Mucosa of rectum (tissue), 2 donors: ENCODE measurements around the gene SLC35E1.

Experiments used
- H3K27ac ChIP-seq, 2 donors: one replicate each; pipeline ENCODE4 v1.7.0; 2013; ENCODE audit warnings: inconsistent platforms in 2 of 2, low read depth in 2 of 2, low read length in 2 of 2
- H3K27me3 ChIP-seq, 2 donors: one replicate each; pipeline ENCODE4 v1.7.0; 2013; ENCODE audit warnings: low read length in 2 of 2; ENCODE audit not compliant: control insufficient read depth in 2 of 2, insufficient read depth in 2 of 2
- H3K36me3 ChIP-seq, 2 donors: one replicate each; pipeline ENCODE4 v1.7.0; 2013; ENCODE audit warnings: low read length in 2 of 2; ENCODE audit not compliant: control insufficient read depth in 2 of 2, insufficient read depth in 2 of 2
- H3K4me1 ChIP-seq, 2 donors: one replicate each; pipeline ENCODE4 v1.7.0; 2013; ENCODE audit warnings: low read length in 2 of 2, mild to moderate bottlenecking in 1 of 2; ENCODE audit not compliant: control insufficient read depth in 2 of 2, insufficient read depth in 2 of 2
- H3K4me3 ChIP-seq, 2 donors: one replicate each; pipeline ENCODE4 v1.7.0; 2013; ENCODE audit warnings: low read length in 2 of 2
- H3K9ac ChIP-seq, 2 donors: one replicate each; pipeline ENCODE4 v1.7.0; 2013; ENCODE audit warnings: low read length in 2 of 2, low read depth in 1 of 2, mild to moderate bottlenecking in 1 of 2
- H3K9me3 ChIP-seq, 2 donors: one replicate each; pipeline ENCODE4 v1.7.0; 2013; ENCODE audit warnings: low read length in 2 of 2; ENCODE audit not compliant: control insufficient read depth in 2 of 2
- donor health status: healthy.
- donor health status: Normal muscosa, but diverticular disease.

SLC35E1 gene

DNA sequence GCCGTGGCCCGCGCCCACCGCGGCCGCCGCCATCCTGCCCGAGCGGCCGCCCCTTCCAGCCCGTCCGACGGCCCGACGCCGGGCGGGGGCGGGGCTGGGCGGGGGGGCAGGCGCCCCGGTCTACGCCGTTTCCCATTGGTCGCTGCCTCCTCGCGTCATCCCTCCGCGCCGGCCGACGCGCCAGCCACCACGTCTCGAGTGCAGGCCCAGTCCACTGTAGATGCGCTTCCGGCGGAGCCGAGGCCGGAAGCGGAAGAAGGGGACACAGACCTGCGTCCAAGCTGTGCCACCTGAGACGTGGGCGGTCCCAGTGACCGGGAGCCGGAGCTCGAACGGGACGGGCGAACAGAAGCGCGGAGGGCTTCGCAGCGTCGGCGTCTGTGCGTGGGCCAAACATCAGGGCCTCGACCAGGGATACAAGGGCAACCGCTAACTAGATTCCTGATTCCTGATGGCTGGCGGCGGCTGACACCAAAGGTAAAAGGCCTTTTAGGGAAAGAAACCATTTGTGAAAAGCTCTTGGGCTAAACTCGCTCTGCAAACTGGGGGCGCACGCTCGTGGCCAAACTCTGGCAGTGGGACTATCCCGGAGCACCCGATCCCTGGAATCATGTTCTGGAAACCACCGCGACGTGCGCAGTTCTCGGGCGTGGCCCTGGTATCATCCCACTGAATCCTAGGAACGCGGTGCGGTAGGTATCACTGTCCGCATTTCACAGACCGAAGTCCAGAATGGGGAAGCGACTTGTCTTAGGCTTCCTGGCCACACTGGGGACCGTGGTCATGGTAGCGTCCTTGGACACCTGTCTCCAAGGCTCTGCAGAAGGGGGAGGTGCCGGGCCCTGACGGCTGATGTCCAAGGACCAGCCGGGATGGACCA is at the start of gene SLC35E1:
TSS of gene SLC35E1 (minus strand) at position 84 of the 880 bp plus-strand sequence. CDS start at position 33, 51 bp downstream.
- Histone ChIP-seq H3K9ac (peak within 1 kb of the TSS; percentile 79 to 85), H3K27ac (peak within 1 kb of the TSS; percentile 84 to 85), H3K27me3 (no peaks in the 10 kb centered on the region), H3K4me1 (peaks cover 21 to 26% of the 10 kb centered on the region in 2 donors), H3K36me3 (peaks cover 17 to 36% of the 10 kb centered on the region in 2 donors), H3K4me3 (peak within 1 kb of the TSS; percentile 89 to 94), H3K9me3 (no peaks in the 10 kb centered on the region)

DNA sequence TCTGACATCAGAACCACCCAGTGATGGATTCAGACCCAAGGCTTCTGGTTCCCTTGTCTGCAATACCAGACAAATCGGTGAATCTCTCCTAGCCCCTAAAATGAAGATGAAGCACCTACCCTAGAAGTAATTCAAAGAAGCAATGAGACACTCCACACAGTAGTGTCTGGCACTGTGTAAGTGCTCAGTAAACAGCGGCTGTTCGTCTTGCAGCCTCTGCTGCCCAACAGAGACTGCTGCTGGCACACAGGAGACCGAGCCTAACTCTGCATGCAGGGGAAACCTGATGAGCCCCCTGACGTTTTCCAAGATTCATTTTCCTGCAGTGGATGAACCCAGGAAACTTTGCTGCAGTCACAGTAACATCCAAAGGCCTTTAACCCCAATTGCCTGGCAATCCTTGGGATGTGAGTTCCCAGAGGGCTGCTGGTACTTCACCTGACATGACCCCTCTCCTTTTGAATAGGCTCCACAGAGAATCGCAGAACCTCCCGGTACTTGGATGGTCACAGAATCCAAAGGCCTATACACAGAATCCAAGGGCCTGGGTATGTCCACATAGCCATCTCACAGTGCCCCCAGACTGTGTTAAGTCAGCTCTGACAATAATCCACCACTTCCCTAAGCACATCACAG is 49.1 kb upstream of the SLC35E1 start:
- Histone ChIP-seq H3K4me1 (peaks cover 7 to 8% of the 10 kb centered on the region in 2 donors), H3K27ac (no peak overlapping the region), H3K9ac (no peak overlapping the region)

DNA sequence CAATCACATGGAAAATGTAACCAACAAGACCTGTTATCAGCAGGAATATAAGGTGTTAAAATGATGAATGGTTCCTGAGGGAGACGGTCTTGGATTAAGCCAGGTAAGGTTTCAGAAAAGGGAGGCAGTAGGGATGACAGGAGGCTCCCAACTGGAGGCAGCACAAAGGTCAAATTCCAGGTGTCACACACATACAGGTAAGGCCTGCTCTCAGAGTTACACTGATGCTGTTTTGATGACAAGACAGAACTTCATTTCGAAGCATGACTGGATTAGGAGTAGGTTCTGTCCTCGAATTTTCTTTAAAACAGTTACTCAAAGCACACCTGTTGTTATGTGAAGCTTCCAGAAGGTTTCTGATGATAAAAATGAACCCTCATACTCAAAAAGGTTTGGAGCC is 48.4 kb upstream of the SLC35E1 start:
- H3K27ac ChIP-seq = no peak overlapping the region
- no peak overlapping the region for H3K9ac ChIP-seq
- no peaks in the 10 kb centered on the region for H3K27me3 ChIP-seq
- peaks cover 1 to 5% of the 10 kb centered on the region in 2 donors for H3K36me3 ChIP-seq
- H3K4me1 ChIP-seq = peaks cover 5 to 7% of the 10 kb centered on the region in 2 donors
- H3K9me3 ChIP-seq = no peaks in the 10 kb centered on the region
- H3K4me3 ChIP-seq = no peak overlapping the region

More for the DNA sequence above, 49.1 kb upstream of the SLC35E1 start:
- no peak overlapping the region for H3K4me3 ChIP-seq
- H3K27me3 ChIP-seq = no peaks in the 10 kb centered on the region
- H3K9me3 ChIP-seq = no peaks in the 10 kb centered on the region
- peaks cover 3 to 5% of the 10 kb centered on the region in 2 donors for H3K36me3 ChIP-seq

DNA sequence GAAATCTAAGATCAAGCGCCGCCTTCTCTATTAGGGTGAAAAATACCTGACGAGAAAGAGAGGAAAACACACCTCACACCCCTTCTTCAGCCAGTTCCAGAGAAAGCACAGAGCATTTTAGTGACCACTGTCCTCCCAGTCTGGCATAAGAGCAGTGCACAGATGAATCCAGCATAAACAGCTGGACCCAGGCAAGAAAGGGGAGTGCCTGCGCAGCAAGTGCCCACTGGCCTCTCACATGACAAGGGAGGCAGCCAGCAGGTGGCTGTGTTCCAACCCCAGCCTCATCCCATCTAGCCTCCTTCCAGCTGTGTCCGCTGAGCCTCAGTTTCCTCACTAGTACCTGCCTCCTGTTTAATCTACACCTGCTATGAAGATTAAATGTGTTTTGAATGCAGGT is 47.8 kb upstream of the SLC35E1 start:
- peaks cover 0 to 5% of the 10 kb centered on the region in 2 donors for H3K36me3 ChIP-seq
- H3K9me3 ChIP-seq = no peaks in the 10 kb centered on the region
- no peak overlapping the region for H3K4me3 ChIP-seq
- no peaks in the 10 kb centered on the region for H3K27me3 ChIP-seq
- no peak overlapping the region for H3K27ac ChIP-seq
- H3K9ac ChIP-seq = no peak overlapping the region
- H3K4me1 ChIP-seq = peaks cover 2 to 7% of the 10 kb centered on the region in 2 donors

- no peaks in the 10 kb centered on the region for H3K27me3 ChIP-seq
- no peaks in the 10 kb centered on the region for H3K9me3 ChIP-seq
- no peak overlapping the region for H3K27ac ChIP-seq
- H3K4me1 ChIP-seq = peaks cover 2 to 7% of the 10 kb centered on the region in 2 donors
- peaks cover 0 to 2% of the 10 kb centered on the region in 2 donors for H3K36me3 ChIP-seq
- H3K4me3 ChIP-seq = no peak overlapping the region
- no peak overlapping the region for H3K9ac ChIP-seq
These were observed 47.2 kb upstream of the SLC35E1 start for GRCh38 chr19:16619457-16619856.

- Histone ChIP-seq H3K27me3 (no peaks in the 10 kb centered on the region), H3K9ac (no peak overlapping the region), H3K36me3 (no peaks in the 10 kb centered on the region), H3K27ac (no peak overlapping the region), H3K4me3 (no peak overlapping the region), H3K4me1 (peaks cover 2 to 7% of the 10 kb centered on the region in 2 donors), H3K9me3 (no peaks in the 10 kb centered on the region)
These were observed 46.0 kb upstream of the SLC35E1 start for GRCh38 chr19:16618248-16618647.

GRCh38 chr19:16615808-16616207 is 43.6 kb upstream of the SLC35E1 start:
- no peak overlapping the region for H3K4me3 ChIP-seq
- H3K36me3 ChIP-seq = no peaks in the 10 kb centered on the region
- H3K27ac ChIP-seq = no peak overlapping the region
- H3K9ac ChIP-seq = no peak overlapping the region
- H3K27me3 ChIP-seq = no peaks in the 10 kb centered on the region
- H3K4me1 ChIP-seq = peaks cover 2 to 4% of the 10 kb centered on the region in 2 donors
- H3K9me3 ChIP-seq = no peaks in the 10 kb centered on the region

DNA sequence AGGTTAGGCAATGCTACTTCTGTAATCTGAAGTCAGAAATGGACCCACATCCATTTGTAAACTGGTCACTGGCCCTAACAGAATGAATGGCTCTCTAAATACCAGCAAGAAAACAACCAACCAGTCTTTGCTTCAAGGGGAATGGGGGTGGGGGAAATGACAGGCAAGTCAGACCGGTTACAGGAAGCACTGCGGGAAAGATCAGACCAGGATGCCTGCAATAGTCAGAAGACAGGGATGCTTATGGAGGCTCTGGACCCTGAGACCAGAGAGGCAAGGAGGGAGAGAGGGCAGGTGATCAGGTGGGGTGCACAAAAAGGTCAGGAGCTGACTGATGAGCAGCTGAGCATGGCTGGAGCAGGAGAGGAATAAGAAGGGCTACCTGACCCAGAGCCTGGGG is 42.7 kb upstream of the SLC35E1 start:
- Histone ChIP-seq H3K27me3 (no peaks in the 10 kb centered on the region), H3K9me3 (no peaks in the 10 kb centered on the region), H3K4me1 (peaks cover 2 to 3% of the 10 kb centered on the region in 2 donors), H3K27ac (no peak overlapping the region), H3K9ac (no peak overlapping the region), H3K4me3 (no peak overlapping the region), H3K36me3 (no peaks in the 10 kb centered on the region)

GRCh38 chr19:16613841-16614240 is 41.6 kb upstream of the SLC35E1 start:
- Histone ChIP-seq H3K9me3 (no peaks in the 10 kb centered on the region), H3K4me3 (no peak overlapping the region), H3K9ac (no peak overlapping the region), H3K36me3 (no peaks in the 10 kb centered on the region), H3K4me1 (peaks cover 2 to 3% of the 10 kb centered on the region in 2 donors), H3K27ac (no peak overlapping the region), H3K27me3 (no peaks in the 10 kb centered on the region)

DNA sequence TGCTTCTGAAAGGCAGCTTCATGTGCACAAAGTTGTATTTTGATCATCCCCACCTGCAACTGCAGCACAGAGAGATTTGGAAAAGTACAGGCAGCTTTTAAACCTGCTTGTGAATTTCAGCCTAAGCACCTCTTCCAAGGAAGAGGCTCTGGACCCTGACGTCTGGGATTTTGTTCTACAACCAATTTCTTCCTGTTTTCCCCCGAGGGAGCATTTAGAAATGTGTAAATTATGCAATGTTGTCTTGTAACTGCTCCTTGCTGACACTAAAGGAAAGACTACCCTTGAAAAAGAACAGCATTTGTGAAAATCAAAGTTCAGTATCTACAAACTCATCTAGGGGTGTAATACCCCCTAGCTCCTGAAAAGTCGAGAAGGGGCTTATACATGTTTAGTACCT is 40.4 kb upstream of the SLC35E1 start:
- Histone ChIP-seq H3K4me1 (peaks cover 2 to 12% of the 10 kb centered on the region in 2 donors), H3K4me3 (no peak overlapping the region), H3K27ac (no peak overlapping the region), H3K27me3 (no peaks in the 10 kb centered on the region), H3K9ac (no peak overlapping the region), H3K36me3 (no peaks in the 10 kb centered on the region), H3K9me3 (no peaks in the 10 kb centered on the region)
